Measurements from ENCODE around the gene SEMA5A.

The SEMA5A gene

DNA sequence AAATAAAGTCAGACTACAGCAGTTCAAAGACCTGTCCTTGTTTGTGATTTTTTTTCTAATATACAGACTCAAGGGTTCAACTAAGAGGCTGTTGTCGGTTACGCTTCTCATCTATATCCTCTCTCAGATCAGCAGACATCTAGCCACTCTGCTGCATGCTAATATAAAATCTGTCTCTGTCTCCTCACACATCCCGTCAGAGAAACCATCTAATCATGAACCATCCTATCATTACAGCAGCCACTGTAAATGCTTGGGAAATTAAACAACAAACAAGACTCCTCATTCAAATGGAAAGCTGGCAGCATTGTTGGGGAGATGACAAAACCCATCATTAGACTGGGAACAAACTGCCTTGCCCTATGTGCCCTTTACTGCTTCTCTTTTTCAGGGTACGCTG is 94.8 kb downstream of the SEMA5A start:
- H3K36me3 ChIP-seq: no peaks in the 10 kb centered on the region
- H3K4me3 ChIP-seq (ENCODE audit: low read depth in 1 of 2, low read length in 1 of 2): no peak overlapping the region
- no peak for TF ChIP-seq CTCF (IDR thresholded peaks at IDR 0.05)
- H3K27me3 ChIP-seq: no peaks in the 10 kb centered on the region
- no peaks in the 10 kb centered on the region for H3K9me3 ChIP-seq
- no peak overlapping the region for H3K27ac ChIP-seq
- H3K4me1 ChIP-seq (ENCODE audit: control insufficient read depth in 1 of 2, insufficient read depth in 1 of 2, low read depth in 1 of 2, low read length in 1 of 2): no peaks in the 10 kb centered on the region

DNA sequence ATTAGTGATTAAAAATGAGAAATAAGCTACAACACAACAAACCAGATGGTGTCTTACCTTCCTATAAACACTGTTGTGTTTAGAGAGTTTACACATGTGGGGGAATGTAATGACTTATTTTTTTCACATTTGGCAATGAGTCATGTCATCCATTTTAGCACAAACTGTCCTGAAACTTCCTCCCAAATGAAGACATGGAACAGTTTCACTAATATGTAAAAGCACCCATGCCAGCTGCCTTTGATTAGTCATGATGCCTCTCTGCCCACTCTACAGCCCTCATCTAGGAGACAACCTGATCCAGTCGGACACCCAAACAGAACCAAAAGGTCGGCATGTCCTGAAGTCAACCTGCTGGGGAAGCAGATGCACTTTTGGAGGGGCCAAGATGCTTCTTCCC is 98.2 kb downstream of the SEMA5A start:
- no peaks in the 10 kb centered on the region for H3K27me3 ChIP-seq
- no peak overlapping the region for H3K4me3 ChIP-seq (ENCODE audit: low read depth in 1 of 2, low read length in 1 of 2)
- no peaks in the 10 kb centered on the region for H3K36me3 ChIP-seq
- no peak overlapping the region for H3K27ac ChIP-seq
- no peaks in the 10 kb centered on the region for H3K4me1 ChIP-seq (ENCODE audit: control insufficient read depth in 1 of 2, insufficient read depth in 1 of 2, low read depth in 1 of 2, low read length in 1 of 2)
- no peak for TF ChIP-seq CTCF (IDR thresholded peaks at IDR 0.05)
- H3K9me3 ChIP-seq: no peaks in the 10 kb centered on the region

DNA sequence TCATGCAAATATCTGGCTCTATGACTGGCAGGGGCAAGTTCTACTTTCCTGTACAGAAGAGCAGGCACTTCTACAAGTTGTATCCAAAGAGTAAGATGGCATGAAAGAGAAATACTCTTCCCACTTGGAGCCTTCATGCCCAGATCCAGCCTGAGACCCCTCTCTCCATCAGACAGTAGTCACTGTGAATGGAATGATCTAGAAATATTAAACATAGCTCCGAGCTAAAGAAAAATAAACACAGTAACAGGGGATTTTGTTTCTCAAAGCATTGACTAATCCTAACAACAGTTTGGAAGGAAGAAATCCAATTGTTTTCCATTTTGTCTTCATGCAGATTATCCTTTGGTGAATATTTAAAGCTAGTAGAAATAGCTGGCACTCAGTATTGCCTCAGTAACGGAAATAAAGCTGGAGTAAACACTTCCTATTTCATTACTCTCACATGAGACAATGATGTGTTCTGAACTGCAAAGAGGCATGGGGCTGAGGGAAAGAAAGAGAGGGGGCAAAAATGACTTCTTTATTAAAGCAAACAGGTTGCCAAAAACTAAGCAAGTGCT is 100.0 kb downstream of the SEMA5A start:
- H3K4me1 ChIP-seq (ENCODE audit: control insufficient read depth in 1 of 2, insufficient read depth in 1 of 2, low read depth in 1 of 2, low read length in 1 of 2): no peaks in the 10 kb centered on the region
- no peaks in the 10 kb centered on the region for H3K27me3 ChIP-seq
- H3K36me3 ChIP-seq: no peaks in the 10 kb centered on the region
- H3K4me3 ChIP-seq (ENCODE audit: low read depth in 1 of 2, low read length in 1 of 2): no peak overlapping the region
- H3K9me3 ChIP-seq: no peaks in the 10 kb centered on the region
- no peak overlapping the region for H3K27ac ChIP-seq
- TF ChIP-seq CTCF (IDR thresholded peaks at IDR 0.05): no peak

GRCh38 chr5:9444346-9444745 is 101.5 kb downstream of the SEMA5A start:
- no peaks in the 10 kb centered on the region for H3K9me3 ChIP-seq
- no peak overlapping the region for H3K27ac ChIP-seq
- H3K36me3 ChIP-seq: no peaks in the 10 kb centered on the region
- no peak for TF ChIP-seq CTCF (IDR thresholded peaks at IDR 0.05)
- no peaks in the 10 kb centered on the region for H3K4me1 ChIP-seq (ENCODE audit: control insufficient read depth in 1 of 2, insufficient read depth in 1 of 2, low read depth in 1 of 2, low read length in 1 of 2)
- no peaks in the 10 kb centered on the region for H3K27me3 ChIP-seq
- H3K4me3 ChIP-seq (ENCODE audit: low read depth in 1 of 2, low read length in 1 of 2): no peak overlapping the region

- TF ChIP-seq CTCF (IDR thresholded peaks at IDR 0.05): no peak
- H3K9me3 ChIP-seq: no peaks in the 10 kb centered on the region
- no peak overlapping the region for H3K27ac ChIP-seq
- H3K27me3 ChIP-seq: no peaks in the 10 kb centered on the region
- H3K4me1 ChIP-seq (ENCODE audit: control insufficient read depth in 1 of 2, insufficient read depth in 1 of 2, low read depth in 1 of 2, low read length in 1 of 2): no peaks in the 10 kb centered on the region
- no peak overlapping the region for H3K4me3 ChIP-seq (ENCODE audit: low read depth in 1 of 2, low read length in 1 of 2)
- no peaks in the 10 kb centered on the region for H3K36me3 ChIP-seq
Observed at GRCh38 chr5:9441610-9442009, 104.3 kb downstream of the SEMA5A start.

GRCh38 chr5:9440517-9440916 is 105.4 kb downstream of the SEMA5A start:
- no peaks in the 10 kb centered on the region for H3K27me3 ChIP-seq
- no peak overlapping the region for H3K27ac ChIP-seq
- no peaks in the 10 kb centered on the region for H3K36me3 ChIP-seq
- TF ChIP-seq CTCF (IDR thresholded peaks at IDR 0.05): no peak
- no peaks in the 10 kb centered on the region for H3K4me1 ChIP-seq (ENCODE audit: control insufficient read depth in 1 of 2, insufficient read depth in 1 of 2, low read depth in 1 of 2, low read length in 1 of 2)
- H3K9me3 ChIP-seq: no peaks in the 10 kb centered on the region
- no peak overlapping the region for H3K4me3 ChIP-seq (ENCODE audit: low read depth in 1 of 2, low read length in 1 of 2)

Data from neutrophil (primary cell).